IPS-18c (cell line): ENCODE results near the gene GTF2F2.

Experiments used
- H3K4me3 ChIP-seq: 2 replicates; pipeline ENCODE4 v1.7.0; 2013; ENCODE audit warnings: low read depth, mild to moderate bottlenecking, low read length, moderate library complexity; ENCODE audit not compliant: insufficient read depth
- H3K9me3 ChIP-seq: one replicate; pipeline ENCODE4 v1.6.1; 2013; ENCODE audit warnings: mild to moderate bottlenecking, low read length, moderate library complexity; ENCODE audit not compliant: control insufficient read depth, insufficient read depth

Gene GTF2F2, protein sequence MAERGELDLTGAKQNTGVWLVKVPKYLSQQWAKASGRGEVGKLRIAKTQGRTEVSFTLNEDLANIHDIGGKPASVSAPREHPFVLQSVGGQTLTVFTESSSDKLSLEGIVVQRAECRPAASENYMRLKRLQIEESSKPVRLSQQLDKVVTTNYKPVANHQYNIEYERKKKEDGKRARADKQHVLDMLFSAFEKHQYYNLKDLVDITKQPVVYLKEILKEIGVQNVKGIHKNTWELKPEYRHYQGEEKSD

DNA sequence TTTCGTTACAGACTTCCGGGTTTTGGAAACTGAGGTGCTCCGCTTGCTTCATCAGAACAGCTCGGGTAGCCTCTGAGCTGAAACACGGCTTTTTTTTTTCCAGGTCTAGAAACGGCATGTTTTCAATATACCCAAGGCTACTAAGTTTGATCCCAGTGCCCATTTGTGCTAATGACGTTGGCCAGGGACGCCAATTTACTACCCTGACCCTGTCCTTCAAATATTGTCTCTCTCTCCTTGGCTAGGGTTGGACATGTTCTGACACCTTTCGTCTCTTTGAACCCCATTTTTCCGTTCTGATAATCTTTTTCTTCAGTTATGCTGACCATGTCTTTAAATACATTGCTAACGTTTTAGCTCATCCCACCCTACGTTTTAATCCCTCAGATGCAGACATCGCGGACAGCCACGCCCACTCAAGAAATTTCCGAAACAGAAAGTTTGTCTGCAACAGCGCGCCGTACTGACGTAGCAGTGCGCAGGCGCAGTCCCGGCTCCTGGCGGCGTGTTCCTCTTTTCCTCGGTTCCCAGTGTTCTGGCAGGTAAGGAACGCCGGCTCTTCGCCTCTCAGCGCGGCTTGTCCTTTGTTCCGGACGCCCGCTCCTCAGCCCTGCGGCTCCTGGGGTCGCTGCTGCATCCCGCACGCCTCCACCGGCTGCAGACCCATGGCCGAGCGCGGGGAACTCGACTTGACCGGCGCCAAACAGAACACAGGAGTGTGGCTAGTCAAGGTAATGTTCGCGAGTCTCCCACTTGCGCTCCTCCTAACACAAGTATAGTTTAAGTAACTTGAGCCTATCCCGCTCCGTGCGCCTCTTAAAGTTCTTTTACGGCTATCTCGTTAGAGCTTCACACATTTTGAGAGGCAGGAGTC is at the start of gene GTF2F2:
Gene GTF2F2, plus strand, starts transcription at position 520 of the 874 bp plus-strand sequence. Its CDS starts 146 bp downstream, at position 666.
- H3K9me3 ChIP-seq: no peaks in the 10 kb centered on the region
- H3K4me3 ChIP-seq: peak within 1 kb of the TSS; percentile 93

DNA sequence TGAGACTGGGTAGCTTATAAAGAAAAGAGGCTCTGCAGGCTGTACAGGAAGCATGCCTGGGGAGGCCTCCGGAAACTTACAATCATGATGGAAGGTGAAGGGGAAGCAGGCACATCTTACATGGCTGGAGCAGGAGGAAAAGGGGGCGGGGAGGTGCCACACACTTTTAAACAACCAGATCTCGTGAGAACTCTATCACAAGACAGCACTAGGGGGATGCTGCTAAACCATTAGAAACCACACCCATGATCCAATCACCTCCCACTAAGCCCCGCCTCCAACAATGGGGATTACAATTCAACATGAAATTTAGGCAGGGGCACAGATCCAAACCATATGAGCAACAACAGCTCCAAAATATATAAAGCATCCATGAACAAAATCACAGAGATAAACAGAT is 46.5 kb upstream of the GTF2F2 start:
- H3K9me3 ChIP-seq: no peaks in the 10 kb centered on the region
- no peak overlapping the region for H3K4me3 ChIP-seq

DNA sequence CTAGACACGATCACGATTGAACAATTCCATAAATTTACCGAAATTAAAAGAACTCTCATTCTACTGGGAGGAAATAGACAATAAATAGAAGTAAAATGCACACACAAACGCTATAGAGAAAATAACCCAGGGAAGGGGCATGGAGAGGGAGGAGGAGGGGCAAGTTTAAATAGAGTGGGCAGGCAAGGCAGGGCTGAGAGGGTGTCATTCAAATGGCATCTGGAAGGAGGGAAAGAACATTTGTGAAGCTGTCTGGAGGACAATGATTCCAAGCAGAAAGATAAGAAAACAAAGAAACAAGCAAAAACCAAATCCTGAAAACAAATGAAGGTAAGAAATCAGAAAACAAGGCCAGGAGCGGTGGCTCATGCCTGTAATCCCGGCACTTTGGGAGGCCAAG is 45.6 kb upstream of the GTF2F2 start:
- H3K9me3 ChIP-seq: no peaks in the 10 kb centered on the region
- no peak overlapping the region for H3K4me3 ChIP-seq

DNA sequence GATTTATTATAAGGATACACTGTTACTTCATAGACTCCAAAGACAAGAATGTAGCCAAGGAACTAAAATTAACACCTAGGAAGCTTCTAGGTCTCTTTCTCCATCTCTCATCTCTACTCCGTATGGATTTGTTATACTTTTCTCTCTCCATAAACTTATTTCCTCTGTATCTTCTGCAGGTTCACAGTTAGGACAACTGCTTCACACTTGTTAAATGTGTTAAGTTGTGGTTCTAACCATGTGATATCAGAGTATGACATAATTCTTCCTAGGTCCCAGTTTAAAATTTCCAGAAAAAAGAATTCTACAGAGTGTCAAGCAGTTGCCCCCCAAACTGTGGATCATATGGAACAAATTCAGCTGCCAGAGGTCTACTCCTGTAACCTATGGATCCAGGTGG is 42.3 kb upstream of the GTF2F2 start:
- H3K9me3 ChIP-seq: no peaks in the 10 kb centered on the region
- no peak overlapping the region for H3K4me3 ChIP-seq

DNA sequence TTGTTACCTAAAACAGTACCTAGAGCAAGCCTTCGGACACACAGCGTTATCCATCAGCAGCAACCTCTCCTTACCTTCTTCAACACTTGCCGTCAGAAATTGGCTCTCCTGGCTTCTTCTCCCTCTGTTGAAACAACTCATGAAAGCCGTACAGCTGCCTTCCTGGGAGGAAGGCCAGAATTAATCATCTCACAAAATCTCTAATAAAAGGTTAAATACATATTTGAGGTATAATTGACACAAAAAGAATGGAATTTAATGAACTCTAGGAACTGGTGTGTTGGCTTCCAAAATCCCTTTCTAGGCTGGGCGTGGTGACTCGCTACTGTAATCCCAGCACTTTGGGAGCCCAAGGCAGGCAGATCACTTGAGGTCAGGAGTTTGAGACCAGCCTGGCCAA is 37.3 kb upstream of the GTF2F2 start:
- Histone ChIP-seq H3K9me3 (peaks cover 3% of the 10 kb centered on the region), H3K4me3 (no peak overlapping the region)

DNA sequence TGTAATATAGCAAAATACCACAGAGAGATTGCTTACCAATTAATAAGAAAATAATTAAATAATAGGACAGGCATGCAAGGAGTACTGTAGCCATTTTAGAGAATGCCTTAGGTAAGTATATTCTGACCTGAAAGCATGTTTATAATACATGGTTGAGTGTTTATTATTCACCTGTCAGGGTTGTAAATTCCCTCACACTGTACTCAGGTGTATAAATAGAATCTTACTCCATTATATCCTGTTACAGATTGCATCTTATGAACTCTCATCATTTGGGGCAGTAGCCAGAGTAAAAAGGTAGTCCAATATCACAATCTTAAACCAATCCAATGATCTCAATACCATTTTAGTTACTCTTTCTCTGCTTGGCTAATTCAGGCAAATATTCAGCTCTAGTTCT is 35.8 kb upstream of the GTF2F2 start:
- no peak overlapping the region for H3K4me3 ChIP-seq
- peaks cover 3% of the 10 kb centered on the region for H3K9me3 ChIP-seq

DNA sequence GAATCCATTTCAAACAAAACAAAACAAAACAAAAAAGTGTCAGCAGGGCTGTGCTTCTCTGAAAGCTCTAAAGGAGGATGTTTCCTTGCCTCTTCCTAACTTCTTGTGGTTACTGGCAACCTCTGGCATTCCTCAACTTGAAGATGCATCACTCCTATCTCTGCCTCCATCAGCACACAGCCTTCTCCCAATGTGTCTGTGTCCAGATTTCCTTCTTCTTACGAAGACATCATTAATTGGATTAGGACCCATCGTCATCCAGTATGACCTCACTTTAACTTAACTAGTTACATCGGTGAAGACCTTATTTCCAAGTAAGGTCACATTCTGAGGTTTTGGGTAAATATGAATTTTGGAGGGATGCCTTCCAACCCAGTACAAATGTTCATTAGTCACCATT is 33.8 kb upstream of the GTF2F2 start:
- Histone ChIP-seq H3K9me3 (peaks cover 3% of the 10 kb centered on the region), H3K4me3 (no peak overlapping the region)

DNA sequence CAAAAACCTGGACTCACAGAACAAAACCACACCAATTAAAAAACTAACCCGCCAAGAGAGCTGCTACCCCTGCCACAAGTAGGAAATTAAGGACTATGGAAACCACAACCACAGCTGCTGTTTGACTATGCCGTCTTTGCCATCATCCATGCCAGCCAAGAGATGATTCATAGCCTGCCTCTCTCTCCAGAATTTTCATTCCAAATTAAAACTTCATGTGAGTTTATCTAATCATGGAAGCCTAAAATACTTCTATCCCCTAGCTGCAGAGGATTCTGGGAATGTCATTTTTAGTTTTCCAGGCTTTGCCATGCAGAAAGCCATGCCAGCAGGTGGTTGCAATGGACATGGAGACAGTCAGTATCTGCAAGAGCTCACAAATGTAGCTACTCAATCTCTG is 27.6 kb upstream of the GTF2F2 start:
- H3K4me3 ChIP-seq: no peak overlapping the region
- no peaks in the 10 kb centered on the region for H3K9me3 ChIP-seq

DNA sequence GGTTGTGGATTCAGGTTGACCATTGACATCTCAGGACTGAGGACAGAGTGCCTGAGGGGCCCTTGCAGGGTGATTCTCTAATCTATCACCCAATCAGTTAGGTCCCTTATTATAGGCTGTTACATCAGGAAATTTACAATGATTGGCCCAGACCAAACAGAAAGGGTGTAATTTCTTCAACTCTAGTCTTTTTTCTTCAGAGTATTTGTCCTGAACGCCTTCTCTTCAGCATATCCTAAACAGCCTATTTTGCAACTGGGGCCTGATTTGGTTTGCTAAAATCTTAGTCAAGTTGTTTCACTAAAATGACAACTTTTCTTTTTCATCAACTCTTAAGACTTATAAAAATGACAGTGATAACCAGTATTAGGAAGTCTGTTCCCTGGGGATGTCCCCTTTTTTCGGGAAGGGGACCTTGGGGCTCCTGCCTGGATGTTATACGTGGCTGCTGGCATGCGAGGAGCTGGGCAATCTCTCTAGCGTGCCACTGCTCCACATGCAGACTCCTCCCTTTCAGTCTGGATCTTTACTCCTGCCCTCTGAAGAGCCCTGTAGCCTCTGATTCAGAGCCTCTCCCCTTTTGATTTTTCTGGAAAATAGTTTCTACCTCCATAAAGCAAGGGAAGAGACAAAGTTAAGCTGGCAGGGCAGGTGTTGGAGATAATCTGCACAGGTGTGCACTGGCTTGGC is 19.6 kb upstream of the GTF2F2 start:
- Histone ChIP-seq H3K4me3 (no peak overlapping the region), H3K9me3 (no peaks in the 10 kb centered on the region)

DNA sequence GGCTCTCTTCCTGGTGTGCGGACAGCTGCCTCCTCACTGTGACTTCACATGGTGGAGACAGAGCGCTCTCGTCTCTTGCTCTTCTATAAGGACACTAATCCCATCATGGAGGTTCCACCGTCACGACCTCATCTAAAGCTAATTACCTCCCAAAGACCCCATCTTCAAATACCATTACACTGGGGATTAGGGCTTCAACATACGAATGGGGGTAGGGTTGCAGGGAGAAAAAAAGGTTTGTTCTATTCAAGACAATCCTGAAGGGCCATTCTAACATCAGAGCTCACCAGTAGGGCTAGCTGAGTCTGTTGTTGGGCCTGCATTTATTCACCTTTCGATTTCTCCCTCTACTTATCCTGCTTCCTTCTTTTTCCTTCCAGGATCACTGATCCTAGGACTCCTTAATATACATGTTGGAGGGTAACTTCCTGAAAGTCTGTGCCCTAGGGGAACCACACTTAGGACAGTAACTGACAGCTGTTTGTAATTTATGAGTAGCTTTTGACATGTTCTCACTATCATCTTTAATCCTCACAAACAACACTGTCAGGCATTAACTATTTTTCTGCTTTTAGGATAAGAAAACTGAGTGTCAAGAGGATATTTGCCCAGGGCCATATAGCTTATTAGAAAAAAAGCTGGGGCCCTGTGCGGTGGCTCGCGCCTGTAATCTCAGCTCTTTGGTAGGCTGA is 18.8 kb upstream of the GTF2F2 start:
- Histone ChIP-seq H3K9me3 (no peaks in the 10 kb centered on the region), H3K4me3 (no peak overlapping the region)

DNA sequence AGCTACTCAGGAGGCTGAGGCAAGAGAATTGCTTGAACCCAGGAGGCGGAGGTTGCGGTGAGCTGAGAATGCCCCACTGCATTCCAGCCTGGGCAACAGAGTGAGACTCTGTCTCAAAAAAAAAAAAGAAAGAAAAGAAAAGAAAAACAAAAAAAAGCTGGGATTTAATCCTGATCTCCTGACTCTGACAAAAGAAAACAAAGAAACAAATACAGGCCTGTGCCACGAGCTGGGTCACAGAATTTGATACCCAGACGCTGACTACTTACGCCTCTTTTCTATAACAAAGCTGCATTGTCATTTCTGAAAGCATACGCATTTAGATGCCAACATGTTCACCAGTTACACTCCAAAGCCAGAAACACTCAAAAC is 18.2 kb upstream of the GTF2F2 start:
- H3K4me3 ChIP-seq: no peak overlapping the region
- H3K9me3 ChIP-seq: no peaks in the 10 kb centered on the region

DNA sequence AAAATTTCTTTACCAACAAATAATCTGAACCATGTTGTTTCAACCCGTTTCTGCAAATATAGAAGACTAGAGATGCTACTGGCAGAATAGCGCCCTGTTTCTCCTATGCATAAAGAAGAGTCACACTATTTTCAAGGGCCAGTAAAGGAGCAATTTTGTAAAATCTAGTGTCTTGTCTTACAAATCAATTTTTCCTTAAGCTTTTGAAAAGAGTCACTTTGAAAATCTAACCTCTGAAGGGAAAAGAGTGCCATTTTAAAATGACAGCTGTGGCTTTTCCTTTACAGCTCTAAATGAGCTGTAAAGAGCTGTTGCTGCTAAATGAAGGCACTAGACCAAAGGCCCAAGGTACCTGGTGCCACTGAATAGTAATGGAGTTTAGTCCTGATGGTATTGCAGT is 16.9 kb upstream of the GTF2F2 start:
- no peaks in the 10 kb centered on the region for H3K9me3 ChIP-seq
- H3K4me3 ChIP-seq: no peak overlapping the region

DNA sequence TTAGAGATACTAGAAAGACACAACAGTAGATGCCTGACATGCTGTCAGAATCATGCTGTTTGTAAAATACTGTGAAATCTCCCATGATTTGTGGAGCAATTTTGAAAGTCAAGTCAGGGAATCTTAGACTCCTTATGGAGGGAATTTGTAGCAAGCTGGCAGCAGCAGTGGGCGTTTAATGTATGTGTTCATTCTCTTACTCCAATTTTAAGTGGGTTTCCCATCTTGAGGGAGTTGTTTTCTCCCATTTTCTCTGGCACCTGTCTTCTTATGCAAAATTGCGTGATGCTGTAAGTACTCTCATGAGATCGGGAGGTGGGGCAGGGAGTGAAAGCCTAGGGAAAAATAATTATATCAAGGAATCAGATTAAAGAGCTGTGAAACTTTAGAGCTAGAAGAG is 16.0 kb upstream of the GTF2F2 start:
- no peak overlapping the region for H3K4me3 ChIP-seq
- no peaks in the 10 kb centered on the region for H3K9me3 ChIP-seq

DNA sequence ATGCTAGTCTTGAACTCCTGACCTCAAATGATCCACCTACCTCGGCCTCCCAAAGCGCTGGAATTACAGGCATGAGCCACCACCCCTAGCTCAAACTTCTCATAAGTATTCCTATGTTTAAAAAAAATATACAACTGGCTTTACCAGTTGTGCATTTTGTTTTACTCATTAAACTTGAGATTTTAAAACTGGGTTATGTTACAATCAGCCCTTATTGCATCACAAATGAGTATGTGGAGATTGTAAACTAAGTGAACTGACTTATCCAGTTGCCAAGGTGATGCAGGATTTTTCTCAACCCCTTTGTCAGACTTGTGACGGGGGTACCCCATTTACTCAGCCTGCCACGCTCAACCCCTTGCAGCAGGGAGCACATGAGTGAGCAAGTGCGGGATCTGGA is 14.4 kb upstream of the GTF2F2 start:
- H3K4me3 ChIP-seq: no peak overlapping the region
- no peaks in the 10 kb centered on the region for H3K9me3 ChIP-seq

DNA sequence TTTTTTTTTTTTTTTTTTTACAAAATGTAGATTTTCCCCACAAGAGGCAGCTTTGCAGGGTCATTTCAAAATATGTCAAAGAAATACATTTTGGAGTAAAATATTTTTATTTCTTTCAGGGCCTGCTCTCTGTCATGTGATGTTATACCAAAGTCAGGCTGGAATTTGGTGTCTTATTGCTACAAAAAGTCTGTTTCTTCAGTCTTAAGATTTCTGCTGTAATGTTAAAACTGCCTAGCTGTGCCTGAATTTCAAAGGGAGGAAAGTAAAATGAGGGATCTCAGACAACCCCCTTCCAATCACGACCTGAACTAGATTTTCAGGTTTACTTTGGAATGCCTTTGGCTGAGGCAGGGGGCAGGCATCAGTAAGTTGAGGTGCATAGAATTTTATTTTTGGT is 12.8 kb upstream of the GTF2F2 start:
- no peaks in the 10 kb centered on the region for H3K9me3 ChIP-seq
- no peak overlapping the region for H3K4me3 ChIP-seq

DNA sequence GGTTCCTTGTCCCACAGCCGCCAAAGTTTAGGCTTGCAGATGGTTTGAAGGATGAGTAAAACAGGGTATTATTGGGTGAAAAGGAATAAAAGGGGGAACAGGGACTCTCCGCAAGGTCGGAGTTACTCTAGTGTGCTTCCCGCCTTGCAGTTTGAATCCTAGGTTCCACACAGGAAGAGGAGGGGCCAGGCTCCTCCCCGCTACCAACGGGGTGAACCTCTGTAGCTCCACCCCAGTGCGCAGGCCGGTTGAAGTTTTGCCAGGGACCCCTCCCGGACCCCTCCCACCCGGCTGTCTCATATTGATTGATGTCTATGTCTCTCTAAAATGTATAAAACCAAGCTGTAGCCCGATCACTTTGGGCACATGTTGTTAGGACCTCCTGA is 11.6 kb upstream of the GTF2F2 start:
- no peaks in the 10 kb centered on the region for H3K9me3 ChIP-seq

DNA sequence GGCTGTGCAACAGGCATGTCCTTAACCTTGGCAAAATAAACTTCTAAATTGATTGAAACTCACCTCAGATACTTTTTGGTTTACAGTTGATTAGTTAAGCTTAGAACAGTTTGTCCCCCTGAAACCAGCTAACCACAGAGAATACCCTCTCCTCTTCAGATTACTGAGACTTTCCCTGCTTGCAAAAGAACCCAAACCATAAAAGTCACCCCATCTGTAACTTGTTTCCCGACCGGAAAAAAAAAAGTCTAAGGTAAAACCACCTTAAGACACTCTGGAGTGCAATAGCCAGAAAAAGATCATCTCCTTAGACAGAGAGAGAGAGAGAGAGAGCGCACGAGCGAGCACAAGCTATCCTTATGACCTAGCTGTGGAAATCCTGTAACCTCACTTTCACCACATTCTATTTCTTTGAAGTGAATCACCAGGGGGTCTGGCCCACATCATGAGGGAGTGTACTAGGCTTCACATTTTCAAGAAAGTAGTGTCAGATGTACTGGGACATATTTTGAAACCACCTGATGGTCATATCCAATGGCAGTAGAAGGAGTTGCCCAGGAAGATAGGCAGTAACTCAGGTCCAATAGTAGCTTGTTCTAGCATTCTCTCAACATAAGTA is 11.1 kb upstream of the GTF2F2 start:
- Histone ChIP-seq H3K4me3 (no peak overlapping the region), H3K9me3 (no peaks in the 10 kb centered on the region)

More for the DNA sequence above, 11.6 kb upstream of the GTF2F2 start:
- H3K4me3 ChIP-seq: no peak overlapping the region
